NCI-H2196 (cell line): ENCODE data around the gene MCM3AP.
"Not testable (repeated sequence)": the region's sequence is repeated elsewhere in the genome, so short reads cannot be mapped to it uniquely, and the experiment has no call there.

Experiments used
- DNase-seq: peaks from one replicate; lab custom pipeline; 2025; ENCODE audit not compliant: unreplicated experiment; lab: John Stamatoyannopoulos, UW

Gene MCM3AP

GRCh38 chr21:46245213-46245915, 40.0 kb downstream of the MCM3AP start:
- no peak for DNase-seq

- DNase-seq: no peak
Measured at GRCh38 chr21:46244602-46245001, 40.8 kb downstream of the MCM3AP start.

- no peak for DNase-seq
Measured at GRCh38 chr21:46243960-46244361, 41.5 kb downstream of the MCM3AP start.

GRCh38 chr21:46243325-46243724, 42.1 kb downstream of the MCM3AP start:
- no peak for DNase-seq

- not testable (repeated sequence) for DNase-seq
Measured at GRCh38 chr21:46241577-46241976, 43.8 kb downstream of the MCM3AP start.

GRCh38 chr21:46239817-46240325, 45.5 kb downstream of the MCM3AP start:
- no peak for DNase-seq

GRCh38 chr21:46237474-46237873, 47.9 kb downstream of the MCM3AP start:
- DNase-seq: no peak

- DNase-seq: no peak
Measured at GRCh38 chr21:46234436-46234950, 50.9 kb downstream of the MCM3AP start.

GRCh38 chr21:46229923-46230260, 55.5 kb downstream of the MCM3AP start:
- DNase-seq: no peak

GRCh38 chr21:46229133-46229922, 56.1 kb downstream of the MCM3AP start:
- DNase-seq: no peak

- DNase-seq: peak; percentile 98
Measured at GRCh38 chr21:46228345-46229051, 56.9 kb downstream of the MCM3AP start, which contains the start of gene LSS. Gene LSS (minus strand): TSS chr21:46228774. CDS start chr21:46228745, 29 bp downstream.

GRCh38 chr21:46227811-46228344, 57.5 kb downstream of the MCM3AP start:
- no peak for DNase-seq

- no peak for DNase-seq
Measured at GRCh38 chr21:46226920-46227599, 58.4 kb downstream of the MCM3AP start.

- no peak for DNase-seq
Measured at GRCh38 chr21:46226146-46226545, 59.3 kb downstream of the MCM3AP start.

GRCh38 chr21:46223661-46224060, 61.8 kb downstream of the MCM3AP start:
- DNase-seq: not testable (repeated sequence)

- DNase-seq: no peak
Measured at GRCh38 chr21:46223217-46223616, 62.2 kb downstream of the MCM3AP start.

GRCh38 chr21:46222436-46223116, 62.8 kb downstream of the MCM3AP start:
- no peak for DNase-seq

GRCh38 chr21:46221664-46222435, 63.6 kb downstream of the MCM3AP start:
- DNase-seq: no peak

GRCh38 chr21:46220847-46221246, 64.6 kb downstream of the MCM3AP start:
- no peak for DNase-seq
